ENCODE measurements around the gene ITPK1.

- TF ChIP-seq CTCF (IDR thresholded peaks at IDR 0.05 in 2 of 3, conservative IDR thresholded peaks at IDR 0.05 in 1 of 3; ENCODE audit: control insufficient read depth in 2 of 3, extremely low read depth in 1 of 3, insufficient read depth in 1 of 3, low read depth in 3 of 3, low read length in 3 of 3) (no peak), ELK1 (IDR thresholded peaks at IDR 0.05; ENCODE audit: low read depth, low read length) (no peak), CHD1 (IDR thresholded peaks at IDR 0.05; ENCODE audit: low read depth, low read length) (no peak), EP300 (IDR thresholded peaks at IDR 0.05; ENCODE audit: borderline replicate concordance in 1 of 2, control insufficient read depth in 1 of 2, low read depth in 2 of 2, low read length in 2 of 2) (no peak), POLR2A (IDR thresholded peaks at IDR 0.05; ENCODE audit: low read depth, low read length) (no peak), SP1 (IDR thresholded peaks at IDR 0.05; ENCODE audit: low read depth, low read length) (no peak), CBFB (IDR thresholded peaks at IDR 0.05; ENCODE audit: low read depth) (no peak), CREB1 (IDR thresholded peaks at IDR 0.05; ENCODE audit: low read depth) (no peak)
These were observed 112.8 kb downstream of the ITPK1 start for GRCh38 chr14:93002851-93003298.

Data from GM12878 (cell line).